Raji (cell line): ENCODE measurements around the gene LRP1.

Experiments used
- POLR2A ChIP-seq: IDR thresholded peaks from 2 replicates; pipeline ENCODE4 v1.6.1; 2011; ENCODE audit warnings: low read depth, low read length, control low read depth; ENCODE audit not compliant: insufficient read depth

LRP1 gene

DNA sequence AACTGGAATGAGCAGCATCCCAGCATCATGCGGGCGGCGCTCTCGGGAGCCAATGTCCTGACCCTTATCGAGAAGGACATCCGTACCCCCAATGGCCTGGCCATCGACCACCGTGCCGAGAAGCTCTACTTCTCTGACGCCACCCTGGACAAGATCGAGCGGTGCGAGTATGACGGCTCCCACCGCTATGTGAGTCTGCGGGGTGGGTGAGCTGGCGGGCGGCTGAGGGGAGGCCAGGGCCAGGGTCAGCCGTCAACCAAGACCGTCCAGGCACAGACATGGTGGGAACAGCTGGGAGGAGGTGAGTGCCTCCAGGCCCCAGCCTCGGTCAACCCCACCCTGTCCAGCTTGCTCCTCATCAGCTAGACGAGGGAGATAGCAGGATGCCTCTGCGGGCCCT is 62.5 kb downstream of the LRP1 start:
- no peak for TF ChIP-seq POLR2A

DNA sequence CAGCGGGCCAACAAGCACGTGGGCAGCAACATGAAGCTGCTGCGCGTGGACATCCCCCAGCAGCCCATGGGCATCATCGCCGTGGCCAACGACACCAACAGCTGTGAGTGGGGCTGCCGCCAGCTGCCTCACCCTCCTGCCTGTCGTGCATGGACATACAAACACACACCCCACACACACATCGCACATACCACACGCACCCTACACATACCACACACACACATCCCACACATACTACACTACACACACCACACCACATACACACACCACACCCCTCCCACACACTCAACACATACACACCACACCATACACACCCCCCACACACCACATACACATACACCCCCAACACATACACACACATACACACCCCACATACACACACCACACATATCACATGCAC is 63.1 kb downstream of the LRP1 start:
- TF ChIP-seq POLR2A: no peak

DNA sequence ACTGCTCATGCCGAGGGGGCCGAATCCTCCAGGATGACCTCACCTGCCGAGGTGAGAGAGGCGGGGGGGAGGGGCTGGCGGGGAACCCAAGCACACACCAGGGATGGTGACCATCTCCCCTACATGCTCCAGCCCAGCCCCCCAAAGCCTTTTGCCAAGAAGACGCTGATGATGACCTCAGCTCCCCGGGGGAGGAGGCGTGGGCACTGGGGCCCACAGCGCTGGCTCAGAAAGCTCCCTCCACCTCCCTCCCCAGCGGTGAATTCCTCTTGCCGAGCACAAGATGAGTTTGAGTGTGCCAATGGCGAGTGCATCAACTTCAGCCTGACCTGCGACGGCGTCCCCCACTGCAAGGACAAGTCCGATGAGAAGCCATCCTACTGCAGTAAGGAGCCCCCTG is 64.6 kb downstream of the LRP1 start:
- no peak for TF ChIP-seq POLR2A

DNA sequence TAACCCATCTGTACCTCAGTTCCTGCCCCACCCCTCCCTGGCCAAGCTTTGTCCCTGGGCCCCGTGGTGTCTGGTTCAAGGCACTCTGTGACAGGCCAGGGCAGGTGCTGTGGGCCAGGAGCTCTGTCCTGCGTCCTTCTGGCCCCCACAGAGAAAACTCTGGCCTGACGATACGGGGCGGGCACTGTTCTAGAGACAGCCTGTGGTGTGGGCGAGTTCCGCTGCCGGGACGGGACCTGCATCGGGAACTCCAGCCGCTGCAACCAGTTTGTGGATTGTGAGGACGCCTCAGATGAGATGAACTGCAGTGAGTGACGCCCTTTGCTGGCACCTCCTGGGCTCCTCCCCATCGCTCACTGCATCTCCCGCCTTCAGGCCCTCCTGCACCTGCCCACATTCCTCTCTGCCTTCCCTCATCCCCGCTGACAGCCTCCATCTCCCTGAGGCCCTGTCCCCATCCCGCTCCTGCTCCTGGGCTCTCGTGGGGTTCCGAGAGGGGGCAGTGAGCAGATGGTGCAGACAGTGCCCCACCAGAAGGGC is 65.5 kb downstream of the LRP1 start:
- no peak for TF ChIP-seq POLR2A

DNA sequence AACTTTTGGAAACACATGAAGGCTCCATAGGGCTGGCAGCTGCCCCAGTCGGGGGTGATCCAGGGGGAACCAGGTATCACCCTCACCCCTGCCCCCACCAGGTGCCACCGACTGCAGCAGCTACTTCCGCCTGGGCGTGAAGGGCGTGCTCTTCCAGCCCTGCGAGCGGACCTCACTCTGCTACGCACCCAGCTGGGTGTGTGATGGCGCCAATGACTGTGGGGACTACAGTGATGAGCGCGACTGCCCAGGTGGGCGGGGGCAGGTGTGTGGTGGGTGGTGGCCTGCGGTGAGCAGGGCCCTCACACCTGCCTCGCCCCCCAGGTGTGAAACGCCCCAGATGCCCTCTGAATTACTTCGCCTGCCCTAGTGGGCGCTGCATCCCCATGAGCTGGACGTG is 66.0 kb downstream of the LRP1 start:
- TF ChIP-seq POLR2A: no peak

DNA sequence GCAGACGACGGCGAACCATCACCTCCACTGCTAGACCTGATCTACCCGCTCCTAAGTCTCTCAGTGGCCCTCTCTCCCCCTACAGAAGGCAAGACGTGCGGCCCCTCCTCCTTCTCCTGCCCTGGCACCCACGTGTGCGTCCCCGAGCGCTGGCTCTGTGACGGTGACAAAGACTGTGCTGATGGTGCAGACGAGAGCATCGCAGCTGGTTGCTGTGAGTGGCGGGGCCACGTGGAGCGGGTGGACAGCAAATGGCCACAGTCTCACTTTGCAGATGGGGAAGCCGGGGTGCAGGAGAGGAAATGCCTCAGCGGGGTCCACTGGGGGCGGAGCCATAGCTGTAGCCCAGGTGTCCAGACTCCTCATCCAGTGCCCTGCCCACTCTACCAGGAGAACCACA is 66.9 kb downstream of the LRP1 start:
- TF ChIP-seq POLR2A: no peak

DNA sequence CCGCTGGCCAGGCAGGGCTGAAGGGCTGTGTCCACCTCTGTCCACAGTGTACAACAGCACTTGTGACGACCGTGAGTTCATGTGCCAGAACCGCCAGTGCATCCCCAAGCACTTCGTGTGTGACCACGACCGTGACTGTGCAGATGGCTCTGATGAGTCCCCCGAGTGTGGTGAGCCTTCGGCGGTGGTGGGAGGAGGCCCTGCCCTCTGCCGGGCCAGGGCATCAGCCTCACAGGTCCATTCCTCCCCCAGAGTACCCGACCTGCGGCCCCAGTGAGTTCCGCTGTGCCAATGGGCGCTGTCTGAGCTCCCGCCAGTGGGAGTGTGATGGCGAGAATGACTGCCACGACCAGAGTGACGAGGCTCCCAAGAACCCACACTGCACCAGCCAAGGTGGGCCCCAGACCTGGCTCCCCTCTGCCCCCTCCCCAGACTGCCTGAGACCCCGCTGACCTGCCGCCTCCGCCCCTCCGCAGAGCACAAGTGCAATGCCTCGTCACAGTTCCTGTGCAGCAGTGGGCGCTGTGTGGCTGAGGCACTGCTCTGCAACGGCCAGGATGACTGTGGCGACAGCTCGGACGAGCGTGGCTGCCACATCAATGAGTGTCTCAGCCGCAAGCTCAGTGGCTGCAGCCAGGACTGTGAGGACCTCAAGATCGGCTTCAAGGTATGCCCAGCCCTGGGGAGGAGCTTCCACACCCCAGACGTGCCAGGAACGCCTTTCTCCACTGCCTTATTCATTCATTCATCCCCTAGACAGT is 67.5 kb downstream of the LRP1 start:
- no peak for TF ChIP-seq POLR2A

DNA sequence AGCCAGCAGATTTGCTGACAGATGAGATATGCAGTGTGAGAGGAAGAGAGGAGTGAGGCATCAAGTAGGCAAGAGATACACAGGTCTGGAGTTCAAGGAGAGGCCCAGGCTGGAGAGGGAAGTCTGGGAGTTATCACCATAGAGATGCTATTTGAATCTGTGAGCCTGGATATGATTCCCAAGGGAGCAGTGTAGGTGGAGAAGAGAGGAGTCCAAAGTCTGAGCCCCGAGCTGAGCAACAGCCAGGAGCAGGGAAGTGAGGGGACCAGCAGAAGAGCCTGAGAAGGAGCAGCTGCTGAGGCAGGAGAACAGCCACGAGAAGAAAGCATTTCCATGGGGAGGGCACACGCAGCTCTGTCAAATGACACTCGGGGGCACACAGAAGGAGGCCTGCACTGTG is 68.2 kb downstream of the LRP1 start:
- no peak for TF ChIP-seq POLR2A

DNA sequence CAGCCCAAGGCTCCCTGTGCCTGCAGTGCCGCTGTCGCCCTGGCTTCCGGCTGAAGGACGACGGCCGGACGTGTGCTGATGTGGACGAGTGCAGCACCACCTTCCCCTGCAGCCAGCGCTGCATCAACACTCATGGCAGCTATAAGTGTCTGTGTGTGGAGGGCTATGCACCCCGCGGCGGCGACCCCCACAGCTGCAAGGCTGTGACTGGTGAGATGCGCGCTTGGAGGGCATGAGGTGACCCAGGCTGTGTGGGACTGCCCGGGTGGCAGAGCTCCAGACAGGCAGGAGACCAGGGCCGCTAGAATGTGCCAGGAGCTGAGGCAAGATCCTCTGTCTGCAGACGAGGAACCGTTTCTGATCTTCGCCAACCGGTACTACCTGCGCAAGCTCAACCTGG is 68.7 kb downstream of the LRP1 start:
- no peak for TF ChIP-seq POLR2A

DNA sequence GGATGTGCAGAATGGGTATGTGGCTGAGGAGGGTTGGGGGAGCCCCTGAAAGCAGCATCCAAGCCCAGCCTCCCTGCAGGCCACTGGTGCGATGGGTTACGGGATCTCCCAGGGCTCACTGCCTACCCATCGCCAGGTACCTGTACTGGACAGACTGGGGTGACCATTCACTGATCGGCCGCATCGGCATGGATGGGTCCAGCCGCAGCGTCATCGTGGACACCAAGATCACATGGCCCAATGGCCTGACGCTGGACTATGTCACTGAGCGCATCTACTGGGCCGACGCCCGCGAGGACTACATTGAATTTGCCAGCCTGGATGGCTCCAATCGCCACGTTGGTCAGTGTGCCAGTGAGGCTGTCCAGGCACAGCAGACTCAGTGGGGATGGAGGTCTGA is 70.0 kb downstream of the LRP1 start:
- no peak for TF ChIP-seq POLR2A

DNA sequence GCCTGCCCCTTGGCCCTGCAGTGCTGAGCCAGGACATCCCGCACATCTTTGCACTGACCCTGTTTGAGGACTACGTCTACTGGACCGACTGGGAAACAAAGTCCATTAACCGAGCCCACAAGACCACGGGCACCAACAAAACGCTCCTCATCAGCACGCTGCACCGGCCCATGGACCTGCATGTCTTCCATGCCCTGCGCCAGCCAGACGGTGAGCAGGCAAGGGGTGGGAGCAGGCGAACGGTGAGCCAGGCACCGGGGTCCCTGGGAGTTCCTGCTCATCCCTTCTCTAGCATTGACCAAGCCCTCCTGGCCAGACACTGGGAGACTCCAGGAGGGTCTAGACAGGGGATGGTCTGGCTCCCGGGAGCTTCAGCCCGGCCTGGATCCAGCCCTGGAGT is 70.9 kb downstream of the LRP1 start:
- no peak for TF ChIP-seq POLR2A

DNA sequence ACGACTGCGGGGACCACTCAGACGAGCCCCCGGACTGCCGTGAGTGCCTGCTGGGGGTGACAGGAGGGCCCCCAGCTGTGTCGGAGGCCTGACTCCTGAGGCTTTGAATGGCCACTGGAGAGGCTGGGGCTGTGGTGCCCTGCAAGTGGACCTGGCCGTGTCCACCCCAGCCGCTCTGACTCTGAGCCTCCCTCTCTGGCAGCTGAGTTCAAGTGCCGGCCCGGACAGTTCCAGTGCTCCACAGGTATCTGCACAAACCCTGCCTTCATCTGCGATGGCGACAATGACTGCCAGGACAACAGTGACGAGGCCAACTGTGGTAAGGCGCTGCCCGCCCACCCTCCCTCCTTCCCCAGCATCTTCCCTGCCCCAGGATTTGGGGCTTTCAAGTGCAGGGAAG is 72.2 kb downstream of the LRP1 start:
- TF ChIP-seq POLR2A: no peak

DNA sequence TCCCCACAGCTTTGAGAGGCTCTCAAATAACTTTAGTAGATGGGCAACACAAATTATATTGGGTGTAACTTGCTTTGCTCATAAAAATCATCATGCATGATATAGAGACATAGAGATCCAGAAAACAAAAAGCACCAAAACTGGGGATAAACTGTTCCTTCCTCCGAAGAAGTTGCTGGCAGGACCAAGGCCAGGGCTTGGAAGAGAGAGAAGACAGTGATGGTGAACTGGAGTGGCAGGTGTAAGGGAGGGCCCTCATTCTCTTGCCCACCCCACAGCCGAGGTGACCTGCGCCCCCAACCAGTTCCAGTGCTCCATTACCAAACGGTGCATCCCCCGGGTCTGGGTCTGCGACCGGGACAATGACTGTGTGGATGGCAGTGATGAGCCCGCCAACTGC is 72.9 kb downstream of the LRP1 start:
- no peak for TF ChIP-seq POLR2A

DNA sequence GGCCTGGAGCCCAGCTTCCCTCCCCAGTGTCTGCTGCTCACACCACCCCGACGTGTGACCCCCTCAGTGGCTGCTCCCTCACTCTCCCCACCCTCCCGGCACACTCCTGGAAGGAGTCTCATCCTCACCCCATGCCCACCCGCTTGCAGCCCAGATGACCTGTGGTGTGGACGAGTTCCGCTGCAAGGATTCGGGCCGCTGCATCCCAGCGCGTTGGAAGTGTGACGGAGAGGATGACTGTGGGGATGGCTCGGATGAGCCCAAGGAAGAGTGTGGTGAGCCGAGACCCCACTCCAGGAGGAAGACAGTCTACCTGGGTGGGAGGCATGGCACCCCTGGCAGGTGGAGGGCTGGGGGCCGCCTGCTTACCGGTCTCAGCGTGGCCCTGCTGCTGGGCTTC is 73.3 kb downstream of the LRP1 start:
- no peak for TF ChIP-seq POLR2A

DNA sequence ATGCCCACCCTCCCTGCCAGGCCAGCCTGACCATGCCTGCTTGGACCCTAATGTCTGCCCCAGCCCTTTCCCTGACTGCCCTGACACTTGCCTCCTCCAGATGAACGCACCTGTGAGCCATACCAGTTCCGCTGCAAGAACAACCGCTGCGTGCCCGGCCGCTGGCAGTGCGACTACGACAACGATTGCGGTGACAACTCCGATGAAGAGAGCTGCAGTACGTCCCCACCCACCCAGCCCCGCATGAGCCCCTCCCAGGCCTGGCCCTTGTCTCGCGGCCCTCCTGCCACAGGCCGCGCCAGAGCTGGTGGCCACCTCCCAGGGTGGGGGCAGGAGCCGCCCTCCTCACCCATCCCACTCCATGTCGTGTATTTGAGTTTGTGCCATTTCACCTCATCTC is 74.0 kb downstream of the LRP1 start:
- no peak for TF ChIP-seq POLR2A

DNA sequence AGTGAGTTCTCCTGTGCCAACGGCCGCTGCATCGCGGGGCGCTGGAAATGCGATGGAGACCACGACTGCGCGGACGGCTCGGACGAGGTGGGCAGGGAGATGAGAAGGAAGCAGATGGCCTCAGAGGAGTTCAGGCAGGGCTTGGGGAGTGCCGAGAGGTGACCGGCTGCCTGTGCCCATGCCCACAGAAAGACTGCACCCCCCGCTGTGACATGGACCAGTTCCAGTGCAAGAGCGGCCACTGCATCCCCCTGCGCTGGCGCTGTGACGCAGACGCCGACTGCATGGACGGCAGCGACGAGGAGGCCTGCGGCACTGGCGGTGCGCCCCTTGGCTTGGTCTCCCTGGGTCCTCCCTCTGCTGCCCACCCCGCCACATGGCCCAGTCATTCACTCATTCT is 74.9 kb downstream of the LRP1 start:
- no peak for TF ChIP-seq POLR2A

DNA sequence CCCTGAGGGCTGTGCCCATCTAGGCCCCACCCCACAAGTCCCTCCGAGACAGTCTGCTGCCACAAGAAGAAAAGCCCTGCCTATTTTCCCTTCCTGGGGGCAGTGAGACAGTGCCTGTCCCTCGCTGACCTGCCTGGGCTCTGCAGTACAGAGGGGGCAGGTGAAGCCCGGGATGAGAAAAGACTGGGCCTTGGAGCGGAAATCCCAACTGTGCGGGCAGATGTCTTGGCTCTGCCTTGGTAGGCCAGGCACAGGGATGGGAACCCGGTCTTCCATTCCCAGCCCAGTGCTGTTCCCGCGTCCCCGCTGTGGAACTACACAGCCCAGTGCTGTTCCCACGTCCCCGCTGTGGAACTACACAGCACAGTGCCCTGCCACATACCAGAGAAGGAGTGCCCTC is 75.5 kb downstream of the LRP1 start:
- TF ChIP-seq POLR2A: no peak

DNA sequence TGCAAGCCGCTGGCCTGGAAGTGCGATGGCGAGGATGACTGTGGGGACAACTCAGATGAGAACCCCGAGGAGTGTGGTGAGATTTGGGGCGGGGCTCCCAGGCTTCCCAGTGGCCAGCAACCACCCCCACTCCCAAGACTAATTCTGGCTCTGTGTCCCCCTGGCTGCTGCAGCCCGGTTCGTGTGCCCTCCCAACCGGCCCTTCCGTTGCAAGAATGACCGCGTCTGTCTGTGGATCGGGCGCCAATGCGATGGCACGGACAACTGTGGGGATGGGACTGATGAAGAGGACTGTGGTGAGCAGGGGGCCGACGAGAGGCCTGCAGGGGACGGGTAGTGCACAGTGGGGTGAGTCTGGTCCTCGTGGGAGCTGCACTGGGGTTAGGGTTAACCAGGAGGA is 76.2 kb downstream of the LRP1 start:
- TF ChIP-seq POLR2A: no peak

DNA sequence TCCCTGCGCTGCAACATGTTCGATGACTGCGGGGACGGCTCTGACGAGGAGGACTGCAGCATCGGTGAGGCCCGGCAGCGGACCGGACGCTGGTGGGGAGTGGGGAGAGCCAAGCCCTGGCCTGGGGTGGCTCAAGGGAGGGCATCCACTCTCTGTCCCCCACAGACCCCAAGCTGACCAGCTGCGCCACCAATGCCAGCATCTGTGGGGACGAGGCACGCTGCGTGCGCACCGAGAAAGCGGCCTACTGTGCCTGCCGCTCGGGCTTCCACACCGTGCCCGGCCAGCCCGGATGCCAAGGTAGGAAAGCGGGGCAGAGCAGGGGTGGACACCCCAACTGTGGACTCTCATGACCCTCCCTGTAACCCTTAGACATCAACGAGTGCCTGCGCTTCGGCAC is 76.9 kb downstream of the LRP1 start:
- TF ChIP-seq POLR2A: no peak
